ENCODE data around the gene TNNI3.
"Not testable (repeated sequence)": the region's sequence is repeated elsewhere in the genome, so short reads cannot be mapped to it uniquely, and the experiment has no call there.

The TNNI3 gene

GRCh38 chr19:55172741-55173140, 15.2 kb upstream of the TNNI3 start:
- DNase-seq, result no peak

- DNase-seq, result not testable (repeated sequence)
Observed at GRCh38 chr19:55172318-55172717, 14.8 kb upstream of the TNNI3 start.

DNA sequence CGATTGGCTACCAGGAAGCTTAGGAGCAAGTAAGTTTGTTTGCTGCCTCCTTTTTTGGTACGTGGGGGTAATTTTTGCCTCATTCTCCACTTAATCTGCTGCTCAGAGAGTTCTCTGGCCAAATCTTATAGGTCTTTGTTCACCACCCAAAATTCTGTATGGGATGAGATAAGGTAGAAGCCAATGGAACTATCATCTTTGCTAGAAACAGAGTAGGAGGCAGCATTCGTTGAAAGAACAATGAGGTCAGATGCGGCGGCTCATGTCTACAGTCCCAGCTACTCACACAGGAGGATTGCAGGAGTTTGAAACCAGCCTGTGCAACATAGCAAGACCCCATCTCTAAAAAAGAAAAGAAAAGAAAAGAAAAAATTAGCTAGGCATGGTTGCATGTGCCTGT, 13.9 kb upstream of the TNNI3 start:
- no peak for DNase-seq

GRCh38 chr19:55169136-55169535, 11.6 kb upstream of the TNNI3 start:
- no peak for DNase-seq

- peak in 4 of 5 donors; percentile 47 to 85 (median 56) for DNase-seq
Observed at GRCh38 chr19:55166530-55167268, 9.2 kb upstream of the TNNI3 start, which contains the start of gene DNAAF3. TSS of gene DNAAF3 (minus strand) at chr19:55166613. CDS start at chr19:55166413, 200 bp downstream.

GRCh38 chr19:55165952-55166529, 8.5 kb upstream of the TNNI3 start:
- DNase-seq, result peak in 2 of 5 donors; percentile 35 to 69

DNA sequence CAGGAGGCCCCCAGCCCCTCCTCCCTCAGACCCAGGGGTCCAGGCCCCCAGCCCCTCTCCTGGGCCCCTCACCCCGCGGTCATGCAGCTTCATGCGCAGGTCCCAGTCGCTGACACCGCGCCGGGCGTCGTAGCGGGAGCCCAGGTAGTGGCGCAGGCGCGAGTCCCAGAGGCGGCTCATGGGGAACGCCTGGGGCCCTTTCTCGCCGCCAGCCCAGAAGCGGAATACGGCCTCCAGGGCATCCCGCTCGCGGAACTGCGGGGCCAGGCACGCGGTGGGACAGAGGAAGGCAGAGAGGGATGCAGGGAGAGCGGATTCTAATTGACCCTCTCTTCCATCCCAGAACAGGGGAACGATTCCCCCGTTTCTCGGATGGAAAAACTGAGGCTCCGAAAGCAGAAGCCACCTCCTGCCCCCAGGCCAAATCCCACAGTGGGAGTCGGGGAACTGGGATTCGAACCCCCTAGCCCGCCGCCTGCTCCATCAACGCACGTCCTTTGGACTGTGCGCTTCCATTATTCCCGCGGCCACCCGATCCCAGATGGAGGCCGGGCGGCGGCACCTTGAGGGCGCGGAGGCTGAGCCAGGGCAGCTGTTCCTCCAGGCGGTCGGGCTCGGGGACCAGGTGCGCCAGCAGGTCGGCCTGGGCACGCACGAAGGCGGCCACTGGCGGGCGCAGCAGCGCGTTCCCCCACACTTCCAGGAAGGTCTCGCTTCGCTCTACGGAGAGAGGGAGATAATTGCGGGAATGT, 4.2 kb upstream of the TNNI3 start:
- no peak for DNase-seq

DNA sequence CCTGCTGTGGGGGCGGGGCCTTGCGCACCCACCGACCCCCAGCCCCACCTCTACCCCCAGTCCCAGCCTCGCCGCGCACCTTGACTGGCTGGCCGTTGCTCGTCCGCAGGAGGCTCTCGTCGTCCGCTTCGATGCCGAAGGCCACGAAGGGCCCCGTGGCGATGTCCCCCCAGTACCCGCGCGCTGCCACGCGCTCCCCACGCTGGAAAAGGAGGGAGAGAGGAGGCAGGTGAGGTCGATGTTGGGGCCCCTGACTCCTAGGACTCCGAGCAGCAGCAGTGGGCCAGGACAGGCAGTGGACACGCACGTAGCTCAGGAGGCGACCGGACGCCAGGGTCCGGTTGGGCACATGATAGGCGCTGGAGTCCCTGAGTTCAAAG, 3.4 kb upstream of the TNNI3 start:
- DNase-seq, result no peak

GRCh38 chr19:55160128-55160985, 2.8 kb upstream of the TNNI3 start:
- DNase-seq, result peak; percentile 68 to 89 (median 82)

GRCh38 chr19:55158848-55159749, 1.6 kb upstream of the TNNI3 start:
- DNase-seq, result no peak

DNA sequence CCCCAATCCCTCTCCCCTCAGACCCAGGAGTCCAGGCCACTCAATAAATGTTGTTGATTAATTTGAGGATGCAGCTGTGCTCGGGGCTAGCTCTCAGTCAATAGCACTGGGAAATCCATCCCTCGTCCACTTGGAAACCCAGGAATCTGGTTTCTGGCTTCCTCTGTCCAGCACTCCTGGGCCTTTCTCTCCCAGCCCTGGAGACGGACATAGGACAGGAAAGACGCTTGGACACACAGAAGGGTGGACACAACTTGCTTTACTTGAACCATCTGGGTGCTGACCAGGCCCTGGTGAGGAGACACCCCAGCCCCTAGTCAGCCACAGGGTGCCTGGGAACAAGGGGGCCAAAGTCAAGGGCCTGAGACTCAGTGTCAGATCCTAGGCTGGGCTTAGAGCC, 891 bp upstream of the TNNI3 start:
- DNase-seq, result no peak

DNA sequence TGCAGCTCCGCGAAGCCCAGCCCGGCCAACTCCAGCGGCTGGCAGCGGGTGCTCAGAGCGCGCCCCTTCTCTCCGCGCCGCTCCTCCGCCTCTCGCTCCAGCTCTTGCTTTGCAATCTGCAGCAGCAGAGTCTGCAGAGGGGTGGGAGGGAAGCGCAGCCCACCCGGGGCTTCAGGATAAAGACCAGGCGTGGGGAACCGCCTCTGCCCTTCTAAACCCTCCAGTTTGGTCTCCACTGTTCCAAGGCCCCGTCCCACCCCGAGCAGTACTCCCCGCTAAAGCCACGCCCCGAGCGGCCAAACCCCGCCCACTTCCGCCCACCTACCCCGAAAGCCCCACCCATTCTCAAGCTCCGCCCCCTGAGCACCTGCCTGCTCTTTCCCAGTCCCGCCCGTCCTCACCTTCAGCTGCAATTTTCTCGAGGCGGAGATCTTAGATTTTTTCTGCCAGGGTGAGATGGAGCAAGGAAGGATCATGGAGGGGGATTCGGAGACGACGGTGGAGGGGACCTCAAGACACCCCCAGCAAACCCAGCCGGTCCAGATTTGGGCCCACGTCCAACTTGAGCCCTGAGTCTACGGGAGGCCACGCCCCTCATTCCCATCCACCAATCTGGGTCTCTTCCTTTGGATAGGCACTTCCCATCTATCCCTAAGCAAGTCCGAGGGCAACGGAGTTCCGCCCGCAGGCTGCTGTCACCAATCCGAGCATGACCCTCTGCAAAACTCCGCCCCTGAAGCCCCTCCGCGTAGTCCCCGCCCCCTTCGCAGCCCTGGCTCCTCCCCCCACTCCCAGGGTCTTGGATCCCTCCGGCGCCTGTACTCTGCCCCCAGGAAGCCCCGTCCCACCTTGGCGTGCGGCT, 1.1 kb downstream of the TNNI3 start:
- DNase-seq, result peak in 1 of 5 donors; percentile 28

- not testable (repeated sequence) for DNase-seq
Observed at GRCh38 chr19:55155784-55156183, 1.7 kb downstream of the TNNI3 start.

- no peak for DNase-seq
Observed at GRCh38 chr19:55153652-55154264, 3.8 kb downstream of the TNNI3 start.

DNA sequence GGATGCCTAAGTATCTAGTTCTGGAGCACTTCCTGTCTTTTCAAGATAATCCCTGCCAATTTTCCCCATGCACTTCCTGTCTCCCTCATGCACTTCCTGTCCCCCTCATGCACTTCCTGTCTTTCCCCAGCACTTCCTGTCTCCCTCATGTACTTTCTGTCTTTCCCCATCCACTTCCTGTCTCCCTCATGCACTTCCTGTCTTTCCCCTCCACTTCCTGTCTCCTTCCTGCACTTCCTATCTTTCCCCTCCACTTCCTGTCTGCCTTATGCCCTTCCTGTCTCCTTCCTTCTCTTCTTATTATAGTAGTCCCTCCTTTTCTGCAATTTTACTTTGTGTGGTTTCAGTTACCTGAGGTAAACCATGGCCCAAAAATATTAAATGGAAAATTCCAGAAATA, 5.5 kb downstream of the TNNI3 start:
- no peak for DNase-seq

- DNase-seq, result no peak
Observed at GRCh38 chr19:55149078-55150003, 8.2 kb downstream of the TNNI3 start, which contains the start of gene TNNT1. TSS of gene TNNT1 (minus strand) at chr19:55149206. CDS start at chr19:55147157, 2,049 bp downstream.

DNA sequence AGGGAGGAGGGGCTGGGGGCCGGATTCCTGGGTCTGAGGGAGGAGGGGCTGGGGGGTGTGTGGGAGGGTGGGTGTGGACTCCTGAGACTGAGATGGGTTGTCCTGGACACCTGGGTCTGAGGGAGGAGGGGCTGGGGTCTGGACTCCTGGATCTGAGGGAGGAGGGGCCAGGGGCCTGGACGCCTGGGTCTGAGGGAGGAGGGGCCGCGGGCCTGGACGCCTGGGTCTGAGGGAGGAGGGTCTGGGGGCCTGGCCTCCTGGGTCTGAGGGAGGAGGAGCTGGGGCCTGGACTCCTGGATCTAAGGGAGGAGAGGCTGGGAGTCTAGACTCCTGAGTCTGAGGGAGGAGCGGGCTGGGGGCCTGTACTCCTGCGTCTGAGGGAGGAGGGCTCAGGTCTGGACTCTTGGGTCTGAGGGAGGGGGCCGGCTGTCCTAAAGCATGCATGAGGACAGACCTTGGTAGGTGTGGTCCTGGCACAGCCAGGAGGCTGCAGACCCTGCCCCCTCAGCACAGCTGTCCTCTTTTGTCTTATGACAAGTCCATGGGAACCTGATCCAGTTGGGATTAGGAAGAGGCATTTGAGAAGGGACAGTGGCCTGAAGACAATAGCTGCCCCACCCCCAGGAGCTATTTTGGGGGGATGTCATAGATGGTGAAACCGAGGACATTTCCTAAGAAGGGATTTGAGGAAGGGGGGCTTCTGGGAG, 9.8 kb downstream of the TNNI3 start:
- DNase-seq, result no peak

DNA sequence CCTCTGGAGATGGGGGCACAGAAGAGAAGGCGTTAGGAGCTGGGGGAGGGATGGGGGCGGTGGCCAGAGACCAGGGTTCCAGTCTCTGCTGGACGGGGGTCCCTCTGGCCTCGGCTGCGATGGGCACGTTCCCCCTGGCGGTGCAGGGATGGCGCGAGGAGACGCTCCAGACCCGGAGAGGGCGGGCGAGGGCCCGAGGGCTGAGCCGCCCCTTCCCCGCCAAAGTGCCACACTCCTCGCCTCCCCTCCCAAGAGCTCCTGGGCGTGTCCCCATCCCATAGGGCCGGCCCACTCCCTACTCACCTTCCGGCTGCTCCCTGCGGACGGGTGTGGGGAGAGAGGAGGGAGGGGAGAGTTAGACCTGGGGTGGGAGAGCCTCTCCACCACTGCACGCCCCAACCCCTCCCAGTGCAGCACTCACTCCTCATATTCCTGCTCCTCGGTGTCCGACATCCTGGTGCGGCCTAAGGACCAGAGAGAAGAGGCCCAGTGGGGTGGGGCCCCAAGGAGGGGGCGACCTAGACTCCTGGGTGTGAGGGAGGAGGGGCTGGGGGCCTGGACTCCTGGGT, 10.7 kb downstream of the TNNI3 start:
- DNase-seq, result no peak
